ENCODE data around the gene KRTAP19-7. TPM values are rescaled to one million over a fixed set of nuclear protein-coding genes. Genes with fewer than 3 reads are reported as not detected.

KRTAP19-7 gene
- total and polyA plus RNA-seq, 2 of the 4 experiments (the other 2 are of a cell fraction), result not detected

DNA sequence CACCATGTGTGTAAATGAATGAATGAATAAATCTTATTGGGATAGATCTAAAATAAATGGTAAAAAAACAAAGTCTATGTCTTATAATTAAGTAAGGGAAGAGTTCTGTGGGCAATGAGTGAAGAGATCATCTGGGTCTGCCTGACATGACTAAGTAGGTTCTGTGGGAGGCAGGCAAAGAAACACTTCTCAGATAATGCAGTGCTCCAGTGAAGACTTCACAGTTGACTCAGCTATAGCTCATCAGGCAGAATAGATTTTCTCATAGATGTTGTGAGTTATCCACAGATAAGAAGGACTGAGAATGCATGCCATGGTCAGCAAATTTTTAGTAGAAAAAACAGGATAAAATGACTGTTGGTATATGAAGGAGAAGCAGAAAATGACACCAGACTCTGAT is 16.7 kb upstream of the KRTAP19-7 start:
- Histone ChIP-seq H3K4me2 (ENCODE audit: low read depth, low read length) (no peak overlapping the region), H2AFZ (replicated peaks; ENCODE audit: low read length, poor library complexity) (no peak overlapping the region), H4K5ac (ENCODE audit: low read depth, low read length) (no peak overlapping the region), H3K4me3 (ENCODE audit: insufficient read depth, low read depth, low read length) (no peak overlapping the region), H2BK120ac (ENCODE audit: low read depth, low read length) (no peak overlapping the region), H3K27ac (ENCODE audit: insufficient read depth, low read length) (no peak overlapping the region), H3K14ac (replicated peaks; ENCODE audit: low read depth, low read length) (no peak overlapping the region), H3K9me3 (ENCODE audit: control insufficient read depth, insufficient read depth, low read length) (peaks cover 7% of the 10 kb centered on the region), H4K91ac (ENCODE audit: insufficient read depth, low read depth, low read length) (no peak overlapping the region), H2BK20ac (ENCODE audit: low read depth, low read length) (no peak overlapping the region), H3K36me3 (ENCODE audit: control insufficient read depth, insufficient read depth, low read length) (no peaks in the 10 kb centered on the region), H3K56ac (ENCODE audit: extremely low read depth, insufficient read depth, low read length) (no peak overlapping the region), H2AK5ac (ENCODE audit: low read depth, low read length) (no peak overlapping the region), H2AK9ac (replicated peaks; ENCODE audit: low read depth, low read length, poor library complexity) (no peak overlapping the region), H3K9me1 (ENCODE audit: insufficient read depth, low read length) (no peaks in the 10 kb centered on the region), H4K8ac (ENCODE audit: low read depth in 2 of 2, low read length in 2 of 2) (no peak overlapping the region), H3K23ac (ENCODE audit: low read depth, low read length) (no peak overlapping the region), H3K9ac (ENCODE audit: low read depth, low read length) (no peak overlapping the region), H3K4me1 (ENCODE audit: control insufficient read depth, insufficient read depth, low read length) (no peaks in the 10 kb centered on the region), H3K27me3 (ENCODE audit: control insufficient read depth, insufficient read depth, low read length) (no peaks in the 10 kb centered on the region), H3K79me1 (ENCODE audit: low read depth in 1 of 2, low read length in 2 of 2) (no peaks in the 10 kb centered on the region), H2BK15ac (ENCODE audit: low read depth, low read length) (no peak overlapping the region), H2BK5ac (ENCODE audit: low read depth, low read length, poor library complexity, severe bottlenecking) (no peak overlapping the region), H4K20me1 (ENCODE audit: insufficient read depth, low read length) (no peaks in the 10 kb centered on the region), H3K4ac (ENCODE audit: low read depth, low read length) (no peak overlapping the region), H3K18ac (ENCODE audit: low read depth, low read length) (no peak overlapping the region)
- intact Hi-C loops (cut with micrococcal nuclease) (no loop called here), in situ Hi-C loops (cut with MboI; ENCODE audit: low sequenced_read_pairs) (no loop called here), dilution Hi-C loops (cut with HindIII; ENCODE audit: low sequenced_read_pairs, unreplicated experiment) (no loop called here)
- no peak for DNase-seq
- no TSS peak for BruUV-seq (replicated peaks)
- POLR2A ChIA-PET (ENCODE audit: unreplicated experiment), result no interaction called here
- ATAC-seq (ENCODE audit: low read depth), result no peak
- CTCF ChIA-PET, result no interaction called here
- no peak for TF ChIP-seq CEBPB (IDR thresholded peaks at IDR 0.05; ENCODE audit: low read depth, low read length)
- TF ChIP-seq MAFK (IDR thresholded peaks at IDR 0.05; ENCODE audit: low read depth, low read length), result no peak
- TF ChIP-seq ELK1 (IDR thresholded peaks at IDR 0.05; ENCODE audit: borderline replicate concordance, low read depth, low read length), result no peak
- TF ChIP-seq FOS (IDR thresholded peaks at IDR 0.05; ENCODE audit: low read depth, low read length), result no peak
- no peak for TF ChIP-seq NFE2L2 (IDR thresholded peaks at IDR 0.05; ENCODE audit: low read depth, low read length)
- TF ChIP-seq SMC3 (IDR thresholded peaks at IDR 0.05; ENCODE audit: low read depth, low read length), result no peak
- TF ChIP-seq RAD21 (IDR thresholded peaks at IDR 0.05; ENCODE audit: low read length), result no peak
- no peak for TF ChIP-seq MXI1 (IDR thresholded peaks at IDR 0.05; ENCODE audit: borderline replicate concordance, low read depth, low read length)
- no peak for TF ChIP-seq RFX5 (IDR thresholded peaks at IDR 0.05; ENCODE audit: low read depth, low read length)
- TF ChIP-seq POLR2A (IDR thresholded peaks at IDR 0.05; ENCODE audit: low read depth, low read length), result no peak
- TF ChIP-seq CHD1 (IDR thresholded peaks at IDR 0.05; ENCODE audit: low read depth, low read length), result no peak
- no peak for TF ChIP-seq MAZ (IDR thresholded peaks at IDR 0.05; ENCODE audit: borderline replicate concordance, low read depth, low read length)
- TF ChIP-seq, protein P1, sequence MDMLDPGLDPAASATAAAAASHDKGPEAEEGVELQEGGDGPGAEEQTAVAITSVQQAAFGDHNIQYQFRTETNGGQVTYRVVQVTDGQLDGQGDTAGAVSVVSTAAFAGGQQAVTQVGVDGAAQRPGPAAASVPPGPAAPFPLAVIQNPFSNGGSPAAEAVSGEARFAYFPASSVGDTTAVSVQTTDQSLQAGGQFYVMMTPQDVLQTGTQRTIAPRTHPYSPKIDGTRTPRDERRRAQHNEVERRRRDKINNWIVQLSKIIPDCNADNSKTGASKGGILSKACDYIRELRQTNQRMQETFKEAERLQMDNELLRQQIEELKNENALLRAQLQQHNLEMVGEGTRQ (IDR thresholded peaks at IDR 0.05; ENCODE audit: low read depth, low read length), result no peak
- no peak for TF ChIP-seq RCOR1 (IDR thresholded peaks at IDR 0.05; ENCODE audit: insufficient replicate concordance, low read length)
